ENCODE results near the gene TMEM135. TPM values are rescaled to one million over a fixed set of nuclear protein-coding genes. Genes with fewer than 3 reads are reported as not detected.
"Not testable (repeated sequence)": the region's sequence is repeated elsewhere in the genome, so short reads cannot be mapped to it uniquely, and the experiment has no call there.

The TMEM135 gene
- total RNA-seq, 4 donors from 2014 or later, result 17.2 to 69.6 (median 33.0) TPM

- WGBS, 2 donors, result 80 to 91% methylated on average over 2 of the region's 2 CpGs
- no peaks in the 10 kb centered on the region for H3K4me1 ChIP-seq
Measured at GRCh38 chr11:87187076-87187475, 149.3 kb downstream of the TMEM135 start.

GRCh38 chr11:87187930-87188329 lies 150.2 kb downstream of the TMEM135 start:
- H3K9me3 ChIP-seq, result no peaks in the 10 kb centered on the region
- TF ChIP-seq POLR2A (IDR thresholded peaks at IDR 0.05) (no peak), CTCF (IDR thresholded peaks at IDR 0.05) (no peak)
- H3K27me3 ChIP-seq, result no peaks in the 10 kb centered on the region
- intact Hi-C loops (cut with DNase I), result no loop called here
- no peaks in the 10 kb centered on the region for H3K4me1 ChIP-seq
- H3K27ac ChIP-seq, result no peak overlapping the region
- WGBS, 2 donors, result 73 to 95% methylated on average over 2 of the region's 2 CpGs
- H3K4me3 ChIP-seq (replicated peaks in 1 of 3), result no peak overlapping the region
- H3K36me3 ChIP-seq, result no peaks in the 10 kb centered on the region
- DNase-seq, result no peak

More at GRCh38 chr11:87187076-87187475, 149.3 kb downstream of the TMEM135 start:
- no peaks in the 10 kb centered on the region for H3K27me3 ChIP-seq
- intact Hi-C loops (cut with DNase I), result no loop called here
- TF ChIP-seq CTCF (IDR thresholded peaks at IDR 0.05) (no peak), POLR2A (IDR thresholded peaks at IDR 0.05) (no peak)
- H3K4me3 ChIP-seq (replicated peaks in 1 of 3), result no peak overlapping the region
- DNase-seq, result no peak
- no peaks in the 10 kb centered on the region for H3K36me3 ChIP-seq
- H3K27ac ChIP-seq, result no peak overlapping the region
- H3K9me3 ChIP-seq, result no peaks in the 10 kb centered on the region

GRCh38 chr11:87188396-87188795 lies 150.7 kb downstream of the TMEM135 start:
- H3K36me3 ChIP-seq; H3K4me3 ChIP-seq (replicated peaks in 1 of 3); intact Hi-C loops (cut with DNase I); DNase-seq; H3K9me3 ChIP-seq; H3K27ac ChIP-seq; H3K4me1 ChIP-seq; H3K27me3 ChIP-seq: not testable (repeated sequence)
- WGBS, 2 donors, result 97 to 98% methylated on average over 8 of the region's 8 CpGs

GRCh38 chr11:87188921-87189320 lies 151.2 kb downstream of the TMEM135 start:
- H3K4me3 ChIP-seq (replicated peaks in 1 of 3); DNase-seq; H3K27ac ChIP-seq; H3K9me3 ChIP-seq; intact Hi-C loops (cut with DNase I); H3K4me1 ChIP-seq; H3K36me3 ChIP-seq; H3K27me3 ChIP-seq: not testable (repeated sequence)
- 93 to 95% methylated on average over 3 of the region's 3 CpGs for WGBS, 2 donors

GRCh38 chr11:87190071-87190470 lies 152.3 kb downstream of the TMEM135 start:
- H3K27ac ChIP-seq, result no peak overlapping the region
- 92 to 93% methylated on average over 1 of the region's 1 CpG for WGBS, 2 donors

More at GRCh38 chr11:87190071-87190470, 152.3 kb downstream of the TMEM135 start:
- H3K4me3 ChIP-seq (replicated peaks in 1 of 3), result no peak overlapping the region
- intact Hi-C loops (cut with DNase I), result no loop called here
- no peaks in the 10 kb centered on the region for H3K36me3 ChIP-seq
- H3K9me3 ChIP-seq, result no peaks in the 10 kb centered on the region
- H3K27me3 ChIP-seq, result no peaks in the 10 kb centered on the region
- peaks cover 0 to 5% of the 10 kb centered on the region in 2 donors for H3K4me1 ChIP-seq
- no peak for DNase-seq
- no peak for TF ChIP-seq POLR2A (IDR thresholded peaks at IDR 0.05)
- no peak for TF ChIP-seq CTCF (IDR thresholded peaks at IDR 0.05)

Data from thyroid gland (tissue), 4 donors.